Endothelial cell of umbilical vein (primary cell): ENCODE data around the gene UNC5B. TPM values are rescaled to one million over a fixed set of nuclear protein-coding genes. Genes with fewer than 3 reads are reported as not detected.

ENCODE experiments used
- BruUV-seq: library from RNA; stranded (reverse); fragments of 400-500 nt; replicated peaks from 2 replicates; lab custom pipeline; 2021; lab: Mats Ljungman, UMichigan
- CTCF ChIA-PET: fragments of 300-600, 350-600 bp; sonication (Branson Sonifier 250); formaldehyde crosslinking; loops from one replicate; lab custom pipeline; 2021; ENCODE audit warnings: antibody characterized with exemption, inconsistent platforms; lab: Charles Lee
- POLR2A ChIA-PET: fragments of 300-600, 350-600 bp; sonication (Branson Sonifier 250); formaldehyde crosslinking; loops from one replicate; lab custom pipeline; 2021; ENCODE audit warnings: antibody characterized with exemption, inconsistent platforms; lab: Charles Lee
- DNase-seq: peaks from one replicate; pipeline ENCODE4 v3.0.0-alpha.2; 2011; ENCODE audit warnings: low read depth, low spot score
- FAIRE-seq: peaks from 2 replicates; lab custom pipeline; 2011; peaks lifted over from hg19 to GRCh38; lab: Jason Lieb, UNC
- H2AFZ ChIP-seq: 2 replicates; pipeline ENCODE4 v1.6.0; 2012; ENCODE audit warnings: low read depth, low read length, control low read depth, inconsistent platforms
- H3K27ac ChIP-seq: 2 replicates; pipeline ENCODE4 v1.5.1; 2011; ENCODE audit warnings: low read depth, mild to moderate bottlenecking, control low read depth, low read length, moderate library complexity; ENCODE audit not compliant: insufficient read depth
- H3K27me3 ChIP-seq, 2 experiments: 2 replicates each; pipeline versions ENCODE4 v1.6.0 to v1.6.1; 2011; ENCODE audit warnings: low read length in 2 of 2, mixed read lengths in 1 of 2; ENCODE audit not compliant: control insufficient read depth in 2 of 2, insufficient read depth in 2 of 2
- H3K36me3 ChIP-seq, 2 experiments: 2 replicates in 1 of 2; 3 replicates in 1 of 2; pipeline ENCODE4 v1.5.1; 2011; ENCODE audit warnings: low read length in 2 of 2, mild to moderate bottlenecking in 1 of 2, moderate library complexity in 1 of 2; ENCODE audit not compliant: control insufficient read depth in 2 of 2, insufficient read depth in 2 of 2; ENCODE audit errors: extremely low read depth in 1 of 2
- H3K4me1 ChIP-seq: 3 replicates; pipeline ENCODE4 v1.5.1; 2011; ENCODE audit warnings: mild to moderate bottlenecking, low read length; ENCODE audit not compliant: control insufficient read depth, insufficient read depth; ENCODE audit errors: extremely low read depth
- H3K4me2 ChIP-seq: 2 replicates; pipeline ENCODE4 v1.6.1; 2011; ENCODE audit warnings: low read length, control low read depth, mixed read lengths; ENCODE audit not compliant: insufficient read depth
- H3K4me3 ChIP-seq, 3 experiments: fragments of 200-600 bp in 1 of 3; sonication (generic), shearing (Covaris generic) in 1 of 3; replicated peaks in 1 of 3; 2 replicates each; pipeline ENCODE4 v1.5.1; 2011 to 2016; ENCODE audit warnings: control low read depth in 3 of 3, low read length in 3 of 3, mild to moderate bottlenecking in 2 of 3, inconsistent platforms in 1 of 3, low read depth in 1 of 3, moderate library complexity in 1 of 3; ENCODE audit not compliant: insufficient read depth in 1 of 3
- H3K79me2 ChIP-seq: 2 replicates; pipeline ENCODE4 v1.6.0; 2012; ENCODE audit warnings: low read length, inconsistent platforms; ENCODE audit not compliant: control insufficient read depth, insufficient read depth
- H3K9ac ChIP-seq: replicated peaks from 2 replicates; pipeline ENCODE3; 2011; ENCODE audit warnings: low read length, control low read depth; ENCODE audit not compliant: insufficient read depth; ENCODE audit errors: extremely low read depth
- H3K9me1 ChIP-seq: replicated peaks from 3 replicates; pipeline ENCODE4 v1.6.0; 2011; ENCODE audit warnings: mild to moderate bottlenecking, low read length; ENCODE audit not compliant: control insufficient read depth, insufficient read depth; ENCODE audit errors: extremely low read depth
- H3K9me3 ChIP-seq: replicated peaks from 2 replicates; pipeline ENCODE4 v1.5.1; 2012; ENCODE audit warnings: low read length, inconsistent platforms; ENCODE audit not compliant: control insufficient read depth, insufficient read depth
- H4K20me1 ChIP-seq: replicated peaks from 2 replicates; pipeline ENCODE3; 2011; ENCODE audit warnings: mild to moderate bottlenecking, low read length; ENCODE audit not compliant: control insufficient read depth, insufficient read depth; ENCODE audit errors: extremely low read depth
- EZH2 ChIP-seq: IDR thresholded peaks from 2 replicates; pipeline ENCODE4 v1.6.1; 2012; ENCODE audit warnings: borderline replicate concordance, low read depth, mild to moderate bottlenecking, moderate library complexity, low read length, inconsistent platforms; ENCODE audit not compliant: severe bottlenecking
- FOS ChIP-seq: IDR thresholded peaks from 2 replicates; pipeline ENCODE4 v1.6.1; 2011; ENCODE audit warnings: mild to moderate bottlenecking, low read length, moderate library complexity, borderline replicate concordance; ENCODE audit not compliant: insufficient read depth
- GATA2 ChIP-seq: IDR thresholded peaks from 2 replicates; pipeline ENCODE4 v1.7.0; 2011; ENCODE audit warnings: low read depth, mild to moderate bottlenecking, moderate library complexity, mixed read lengths, low read length; ENCODE audit not compliant: insufficient read length, insufficient read depth
- JUN ChIP-seq: IDR thresholded peaks from 2 replicates; pipeline ENCODE4 v1.6.1; 2011; ENCODE audit warnings: borderline replicate concordance, low read depth; ENCODE audit not compliant: insufficient read length, insufficient read depth
- MYC ChIP-seq: IDR thresholded peaks from one replicate; pipeline ENCODE4 v1.6.1; 2011; ENCODE audit warnings: mild to moderate bottlenecking, low read depth, low read length
- POLR2A ChIP-seq: IDR thresholded peaks from 2 replicates; pipeline ENCODE4 v1.6.1; 2012; ENCODE audit warnings: low read depth, mild to moderate bottlenecking, control low read depth, low read length
- POLR2AphosphoS5 ChIP-seq: IDR thresholded peaks from 2 replicates; pipeline ENCODE4 v1.6.1; 2012; ENCODE audit warnings: low read depth, mild to moderate bottlenecking, control low read depth, low read length, moderate library complexity; ENCODE audit not compliant: insufficient read depth
- dilution Hi-C: fragments of 300-500 bp; cut with MboI; formaldehyde crosslinking; loops from one replicate; pipeline ENCODE4 v1.15.0; 2019; ENCODE audit warnings: low sequenced_read_pairs; ENCODE audit not compliant: extremely low pct_ligation_motif_present
- intact Hi-C: fragments of 100-400 bp; cut with micrococcal nuclease; formaldehyde crosslinking; loops from one replicate; pipeline ENCODE4 v1.10.0; 2022
- polyA plus RNA-seq, 4 experiments: library from polyadenylated mRNA; depleted of rRNA in 3 of 4; stranded (reverse) in 3 of 4; unstranded in 1 of 4; fragments of >200 nt; gene quantifications; 2 replicates each; pipeline versions ENCODE4 v1.2.1 to v1.2.3, GENCODE V29; 2011 to 2012; ENCODE audit warnings: missing spikeins in 1 of 4
- total RNA-seq: library from RNA; stranded (reverse); gene quantifications from 2 replicates; pipeline ENCODE4 v1.2.3, GENCODE V29; 2021
- TF ChIP-seq, protein P1 (sequence below), 2 donors: IDR thresholded peaks; 1 replicate in 1 of 2; 2 replicates in 1 of 2; pipeline ENCODE4 v1.5.1; 2011; ENCODE audit warnings: low read length in 2 of 2, mild to moderate bottlenecking in 2 of 2, moderate library complexity in 2 of 2, control low read depth in 1 of 2, inconsistent platforms in 1 of 2, low read depth in 1 of 2; ENCODE audit not compliant: insufficient read depth in 1 of 2; ENCODE audit errors: extremely low read depth in 1 of 2
- TF ChIP-seq, protein P2 (sequence below): IDR thresholded peaks from 2 replicates; pipeline ENCODE4 v1.6.1; 2011; ENCODE audit not compliant: insufficient read depth, insufficient read length

The UNC5B gene
- total and polyA plus RNA-seq, 2 donors (not counting 3 experiments of a cell fraction or from before 2014, with no cell fraction given) = 0.39 to 2.5 TPM

DNA sequence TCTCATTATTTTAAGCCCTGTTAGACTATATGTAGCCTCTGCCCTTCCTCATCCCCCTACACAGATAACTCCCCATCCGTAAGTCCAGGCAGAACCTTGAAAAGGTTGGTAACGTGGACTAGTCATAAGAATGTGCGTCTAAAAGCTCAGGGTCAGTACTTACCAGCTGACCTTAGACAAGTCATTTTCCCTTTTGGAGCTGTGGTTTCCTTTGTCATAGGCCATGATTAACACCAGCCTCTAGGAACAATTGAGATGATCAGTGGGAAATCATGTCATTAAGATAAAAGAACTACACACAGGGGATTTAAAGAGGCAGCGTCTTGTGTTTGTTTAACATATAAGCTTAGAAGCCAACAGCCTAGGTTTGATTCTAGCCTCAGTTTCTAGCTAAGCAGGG lies 6.9 kb upstream of the UNC5B start:
- no peaks in the 10 kb centered on the region for H4K20me1 ChIP-seq
- H3K4me3 ChIP-seq = no peak overlapping the region
- TF ChIP-seq EZH2 (no peak), FOS (peak; percentile 74), POLR2A (no peak), POLR2AphosphoS5 (peak; percentile 35), JUN (peak; percentile 41), MYC (no peak), GATA2 (peak; percentile 87)
- TF ChIP-seq, protein P1, sequence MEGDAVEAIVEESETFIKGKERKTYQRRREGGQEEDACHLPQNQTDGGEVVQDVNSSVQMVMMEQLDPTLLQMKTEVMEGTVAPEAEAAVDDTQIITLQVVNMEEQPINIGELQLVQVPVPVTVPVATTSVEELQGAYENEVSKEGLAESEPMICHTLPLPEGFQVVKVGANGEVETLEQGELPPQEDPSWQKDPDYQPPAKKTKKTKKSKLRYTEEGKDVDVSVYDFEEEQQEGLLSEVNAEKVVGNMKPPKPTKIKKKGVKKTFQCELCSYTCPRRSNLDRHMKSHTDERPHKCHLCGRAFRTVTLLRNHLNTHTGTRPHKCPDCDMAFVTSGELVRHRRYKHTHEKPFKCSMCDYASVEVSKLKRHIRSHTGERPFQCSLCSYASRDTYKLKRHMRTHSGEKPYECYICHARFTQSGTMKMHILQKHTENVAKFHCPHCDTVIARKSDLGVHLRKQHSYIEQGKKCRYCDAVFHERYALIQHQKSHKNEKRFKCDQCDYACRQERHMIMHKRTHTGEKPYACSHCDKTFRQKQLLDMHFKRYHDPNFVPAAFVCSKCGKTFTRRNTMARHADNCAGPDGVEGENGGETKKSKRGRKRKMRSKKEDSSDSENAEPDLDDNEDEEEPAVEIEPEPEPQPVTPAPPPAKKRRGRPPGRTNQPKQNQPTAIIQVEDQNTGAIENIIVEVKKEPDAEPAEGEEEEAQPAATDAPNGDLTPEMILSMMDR (IDR thresholded peaks at IDR 0.05; ENCODE audit: extremely low read depth in 1 of 2, insufficient read depth in 1 of 2, low read depth in 1 of 2, low read length in 2 of 2) = no peak
- TF ChIP-seq, protein P2, sequence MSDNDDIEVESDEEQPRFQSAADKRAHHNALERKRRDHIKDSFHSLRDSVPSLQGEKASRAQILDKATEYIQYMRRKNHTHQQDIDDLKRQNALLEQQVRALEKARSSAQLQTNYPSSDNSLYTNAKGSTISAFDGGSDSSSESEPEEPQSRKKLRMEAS = no peak
- ChIA-PET CTCF (interaction anchor here (0.7 to 3.5 kb wide), 17 partner anchors 9 to 302 kb away, joined by 3 to 23 read pairs (median 4); no protein-coding TSS in a partner anchor), POLR2A (no interaction called here)
- no peak overlapping the region for H3K9ac ChIP-seq
- H3K27me3 ChIP-seq = peaks cover 13 to 18% of the 10 kb centered on the region in 2 experiments
- FAIRE-seq = peak; percentile 85
- H3K4me2 ChIP-seq = peak overlapping the region; percentile 65
- H3K79me2 ChIP-seq = no peaks in the 10 kb centered on the region
- intact Hi-C loops (loop anchor here (1.0 to 10.0 kb wide), 2 partner anchors 93 to 141 kb away; no protein-coding TSS in a partner anchor), dilution Hi-C loops (no loop called here)
- no peak overlapping the region for H3K27ac ChIP-seq
- H3K9me1 ChIP-seq = no peaks in the 10 kb centered on the region
- H3K36me3 ChIP-seq = no peaks in the 10 kb centered on the region
- H2AFZ ChIP-seq = no peak overlapping the region
- no TSS peak for BruUV-seq
- no peaks in the 10 kb centered on the region for H3K9me3 ChIP-seq
- DNase-seq = peak; percentile 73
- H3K4me1 ChIP-seq = peaks cover 17% of the 10 kb centered on the region
